Activated CD4-positive, alpha-beta T cell treated with anti-CD3 and anti-CD28 coated beads, Interleukin-2, amount 10 ng/mL, durations not matched to agents 24 days and 14 days (primary cell): ENCODE measurements around the gene PHF14. TPM values are rescaled to one million over a fixed set of nuclear protein-coding genes. Genes with fewer than 3 reads are reported as not detected.
A peak's percentile ranks its signal among the peaks of the same experiment; 100 is the strongest.

Source experiments
- DNase-seq: peaks from one replicate; pipeline ENCODE4 v3.0.0; 2022
- H3K27ac Mint-ChIP-seq: one replicate; pipeline ENCODE4 v1.8.0; 2022; ENCODE audit warnings: mild to moderate bottlenecking, mixed read lengths
- H3K27me3 Mint-ChIP-seq: one replicate; pipeline ENCODE4 v1.8.0; 2022; ENCODE audit warnings: mixed read lengths
- H3K36me3 Mint-ChIP-seq: one replicate; pipeline ENCODE4 v1.8.0; 2022; ENCODE audit warnings: low read depth, mild to moderate bottlenecking, mixed read lengths
- H3K4me1 Mint-ChIP-seq: one replicate; pipeline ENCODE4 v1.8.0; 2021; ENCODE audit warnings: mixed read lengths
- H3K4me3 Mint-ChIP-seq: one replicate; pipeline ENCODE4 v1.8.0; 2022; ENCODE audit warnings: mild to moderate bottlenecking, moderate library complexity, mixed read lengths
- H3K9me3 Mint-ChIP-seq: one replicate; pipeline ENCODE4 v1.8.0; 2021; ENCODE audit warnings: mixed read lengths
- intact Hi-C: fragments of 100-400 bp; cut with micrococcal nuclease; formaldehyde crosslinking; loops from one replicate; pipeline ENCODE4 v1.15.1; 2023
- total RNA-seq: library from RNA; stranded (reverse); gene quantifications from 2 replicates; pipeline ENCODE4 v1.2.3, GENCODE V29; 2022

PHF14 gene
- total RNA-seq, 1 donor from 2014 or later = 42.7 TPM

DNA sequence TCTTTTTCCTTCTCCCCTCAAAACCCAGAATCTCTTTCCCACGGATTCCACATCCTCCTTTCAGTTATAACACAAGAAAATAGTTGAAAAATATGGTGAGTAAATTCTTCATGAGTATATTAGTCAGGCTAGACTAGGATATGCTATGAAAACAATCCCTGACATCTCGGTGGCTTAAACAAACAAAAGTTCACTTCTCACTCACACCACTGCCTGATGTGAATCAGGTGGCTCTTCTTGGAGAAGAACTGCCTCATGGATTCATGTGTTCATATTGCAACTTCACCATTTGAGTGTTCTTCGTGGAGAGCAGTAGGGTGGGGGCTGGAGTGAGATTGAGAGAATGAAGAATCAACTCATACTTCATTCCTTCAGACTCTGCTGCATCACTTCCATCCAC, 204.1 kb downstream of the PHF14 start:
- no peak overlapping the region for H3K27ac Mint-ChIP-seq
- intact Hi-C loops = loop anchor here (5.0 kb wide), 1 partner anchor 45 kb away; no protein-coding TSS in a partner anchor
- peaks cover 2% of the 10 kb centered on the region for H3K27me3 Mint-ChIP-seq
- H3K4me3 Mint-ChIP-seq = no peak overlapping the region
- H3K9me3 Mint-ChIP-seq = no peaks in the 10 kb centered on the region
- no peaks in the 10 kb centered on the region for H3K36me3 Mint-ChIP-seq
- no peak for DNase-seq
- no peaks in the 10 kb centered on the region for H3K4me1 Mint-ChIP-seq

GRCh38 chr7:11181590-11181989, 207.9 kb downstream of the PHF14 start:
- Mint-ChIP-seq H3K27ac (no peak overlapping the region), H3K9me3 (no peaks in the 10 kb centered on the region), H3K36me3 (no peaks in the 10 kb centered on the region), H3K4me3 (no peak overlapping the region), H3K27me3 (peaks cover 2% of the 10 kb centered on the region), H3K4me1 (no peaks in the 10 kb centered on the region)
- no peak for DNase-seq
- intact Hi-C loops = no loop called here

DNA sequence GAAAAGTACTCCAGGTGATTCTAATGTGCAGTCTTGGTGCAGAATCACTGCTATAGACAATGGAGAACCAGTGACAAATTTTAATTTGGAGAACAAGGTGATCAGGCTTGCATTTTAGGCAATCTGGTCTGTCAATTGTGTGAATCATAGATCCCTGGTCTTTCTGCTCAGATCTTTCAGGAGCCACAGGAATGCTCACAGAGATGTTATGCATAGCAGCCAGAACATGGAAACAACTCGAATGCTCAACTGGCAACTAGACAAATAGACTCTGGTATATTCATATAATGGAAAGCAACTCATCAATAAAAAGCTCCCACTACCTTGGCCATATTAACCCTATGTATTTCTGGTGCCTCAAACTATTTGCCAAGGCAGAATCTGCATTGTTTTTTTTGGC, 209.1 kb downstream of the PHF14 start:
- DNase-seq = no peak
- Mint-ChIP-seq H3K4me1 (no peaks in the 10 kb centered on the region), H3K27me3 (peaks cover under 1% of the 10 kb centered on the region), H3K27ac (no peak overlapping the region), H3K9me3 (no peaks in the 10 kb centered on the region), H3K36me3 (no peaks in the 10 kb centered on the region), H3K4me3 (no peak overlapping the region)
- intact Hi-C loops = no loop called here

DNA sequence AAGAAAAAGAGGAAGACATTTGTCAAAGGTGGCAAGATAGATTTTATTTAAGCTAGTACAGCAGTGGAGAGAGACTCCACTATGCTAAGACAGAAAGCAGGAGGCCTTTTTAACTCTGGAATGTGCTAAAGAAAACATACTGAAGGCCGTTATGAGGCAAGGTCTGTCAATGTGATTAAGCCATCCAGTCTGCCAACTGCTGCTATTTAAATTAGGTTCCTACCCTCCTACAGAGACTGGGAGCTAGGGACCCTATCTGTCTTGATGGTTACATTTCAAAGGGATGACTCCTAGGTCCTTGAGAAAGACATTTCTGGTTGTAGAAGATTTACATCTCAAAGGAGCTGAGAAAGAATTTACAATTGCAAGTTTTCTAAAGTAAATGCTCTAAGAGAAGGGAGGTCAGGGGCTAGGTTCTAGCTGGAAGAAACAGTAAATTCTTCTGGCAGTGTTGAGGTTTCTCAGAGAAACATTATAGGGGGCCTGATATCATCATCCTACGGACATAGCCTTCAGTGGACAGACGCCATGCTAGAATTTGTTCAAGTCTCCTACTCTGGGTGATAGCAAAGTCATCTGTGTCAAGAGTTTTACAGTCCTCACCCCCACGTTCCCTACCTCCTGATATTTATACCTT, 211.6 kb downstream of the PHF14 start:
- H3K9me3 Mint-ChIP-seq = no peaks in the 10 kb centered on the region
- intact Hi-C loops = no loop called here
- no peaks in the 10 kb centered on the region for H3K27me3 Mint-ChIP-seq
- no peak overlapping the region for H3K27ac Mint-ChIP-seq
- H3K36me3 Mint-ChIP-seq = no peaks in the 10 kb centered on the region
- H3K4me1 Mint-ChIP-seq = peaks cover 2% of the 10 kb centered on the region
- no peak overlapping the region for H3K4me3 Mint-ChIP-seq
- no peak for DNase-seq

- peaks cover 2% of the 10 kb centered on the region for H3K27me3 Mint-ChIP-seq
- peaks cover 15% of the 10 kb centered on the region for H3K4me1 Mint-ChIP-seq
These were observed 215.0 kb downstream of the PHF14 start for GRCh38 chr7:11188529-11189310.

DNA sequence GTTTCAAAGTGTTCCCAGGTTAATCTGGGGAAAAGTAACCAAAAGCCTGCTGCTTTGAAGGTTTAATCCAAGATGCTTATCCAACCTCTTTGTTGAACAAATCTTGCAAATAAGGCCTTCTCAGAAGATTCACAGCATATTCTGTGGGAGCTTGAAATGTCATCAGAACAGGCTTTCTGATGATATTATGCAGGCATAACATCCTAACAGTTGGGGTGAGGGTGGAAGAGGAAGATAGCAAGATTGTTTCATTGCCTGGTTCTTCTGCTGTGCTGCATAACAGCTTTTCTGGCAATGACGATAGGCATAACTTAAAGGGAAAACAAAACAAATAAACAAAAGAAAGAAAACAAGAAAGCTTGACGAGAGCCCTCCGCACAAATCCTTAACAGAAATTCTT, 217.4 kb downstream of the PHF14 start:
- H3K9me3 Mint-ChIP-seq = no peaks in the 10 kb centered on the region
- no peak for DNase-seq
- no peak overlapping the region for H3K27ac Mint-ChIP-seq
- H3K4me3 Mint-ChIP-seq = no peak overlapping the region
- H3K27me3 Mint-ChIP-seq = peaks cover 2% of the 10 kb centered on the region
- H3K4me1 Mint-ChIP-seq = peaks cover 15% of the 10 kb centered on the region
- intact Hi-C loops = loop anchor here (5.0 kb wide), 1 partner anchor 69 kb away; no protein-coding TSS in a partner anchor
- no peaks in the 10 kb centered on the region for H3K36me3 Mint-ChIP-seq

More at GRCh38 chr7:11188529-11189310, 215.0 kb downstream of the PHF14 start:
- no peak overlapping the region for H3K4me3 Mint-ChIP-seq
- no peaks in the 10 kb centered on the region for H3K36me3 Mint-ChIP-seq
- intact Hi-C loops = no loop called here
- DNase-seq = no peak
- no peaks in the 10 kb centered on the region for H3K9me3 Mint-ChIP-seq
- H3K27ac Mint-ChIP-seq = no peak overlapping the region

GRCh38 chr7:11191574-11192220, 218.0 kb downstream of the PHF14 start:
- intact Hi-C loops = loop anchor here (5.0 kb wide), 1 partner anchor 69 kb away; no protein-coding TSS in a partner anchor
- no peak overlapping the region for H3K4me3 Mint-ChIP-seq
- DNase-seq = no peak

DNA sequence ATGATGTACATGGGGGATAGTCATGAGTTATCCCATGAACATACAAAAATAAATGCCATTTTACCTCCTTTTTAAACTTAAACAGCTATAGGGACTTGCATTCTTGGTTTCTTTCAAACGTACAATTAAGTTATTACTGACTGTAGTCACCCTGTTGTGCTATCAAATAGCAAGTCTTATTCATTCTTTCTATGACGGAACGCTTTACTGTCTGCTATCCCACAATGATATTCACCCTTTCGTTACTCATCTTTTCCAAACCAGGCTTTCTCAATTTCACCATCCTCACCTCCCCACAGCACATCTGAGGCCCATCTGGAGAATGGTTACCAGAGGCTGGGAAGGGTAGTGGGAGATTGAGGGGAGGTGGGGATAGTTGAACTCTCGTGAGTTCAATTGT, 218.8 kb downstream of the PHF14 start:
- no peaks in the 10 kb centered on the region for H3K36me3 Mint-ChIP-seq
- H3K4me3 Mint-ChIP-seq = peak overlapping the region; percentile 63
- peaks cover 2% of the 10 kb centered on the region for H3K27me3 Mint-ChIP-seq
- DNase-seq = no peak
- no peaks in the 10 kb centered on the region for H3K9me3 Mint-ChIP-seq
- H3K4me1 Mint-ChIP-seq = peaks cover 15% of the 10 kb centered on the region
- peak overlapping the region; percentile 70 for H3K27ac Mint-ChIP-seq
- intact Hi-C loops = loop anchor here (5.0 kb wide), 1 partner anchor 70 kb away; no protein-coding TSS in a partner anchor

More at GRCh38 chr7:11191574-11192220, 218.0 kb downstream of the PHF14 start:
- peaks cover 15% of the 10 kb centered on the region for H3K4me1 Mint-ChIP-seq
- H3K9me3 Mint-ChIP-seq = no peaks in the 10 kb centered on the region
- no peaks in the 10 kb centered on the region for H3K36me3 Mint-ChIP-seq
- H3K27me3 Mint-ChIP-seq = peaks cover 2% of the 10 kb centered on the region
- H3K27ac Mint-ChIP-seq = peak overlapping the region; percentile 70

GRCh38 chr7:11193131-11193867, 219.6 kb downstream of the PHF14 start:
- no peaks in the 10 kb centered on the region for H3K36me3 Mint-ChIP-seq
- DNase-seq = no peak
- H3K27ac Mint-ChIP-seq = peak overlapping the region; percentile 70
- H3K9me3 Mint-ChIP-seq = no peaks in the 10 kb centered on the region
- peak overlapping the region; percentile 63 for H3K4me3 Mint-ChIP-seq
- H3K4me1 Mint-ChIP-seq = peaks cover 15% of the 10 kb centered on the region
- H3K27me3 Mint-ChIP-seq = peaks cover 2% of the 10 kb centered on the region
- intact Hi-C loops = loop anchor here (5.0 kb wide), 1 partner anchor 71 kb away; no protein-coding TSS in a partner anchor

- DNase-seq = no peak
- Mint-ChIP-seq H3K36me3 (no peaks in the 10 kb centered on the region), H3K27ac (peak overlapping the region; percentile 70), H3K9me3 (no peaks in the 10 kb centered on the region), H3K4me1 (peaks cover 13% of the 10 kb centered on the region), H3K27me3 (peaks cover 2% of the 10 kb centered on the region), H3K4me3 (peak overlapping the region; percentile 63)
- intact Hi-C loops = loop anchor here (5.0 kb wide), 1 partner anchor 72 kb away; no protein-coding TSS in a partner anchor
These were observed 220.2 kb downstream of the PHF14 start for GRCh38 chr7:11193888-11194287.

- Mint-ChIP-seq H3K4me3 (no peak overlapping the region), H3K9me3 (no peaks in the 10 kb centered on the region)
- intact Hi-C loops = loop anchor here (5.0 kb wide), 1 partner anchor 72 kb away; no protein-coding TSS in a partner anchor
These were observed 220.8 kb downstream of the PHF14 start for GRCh38 chr7:11194492-11194891.

DNA sequence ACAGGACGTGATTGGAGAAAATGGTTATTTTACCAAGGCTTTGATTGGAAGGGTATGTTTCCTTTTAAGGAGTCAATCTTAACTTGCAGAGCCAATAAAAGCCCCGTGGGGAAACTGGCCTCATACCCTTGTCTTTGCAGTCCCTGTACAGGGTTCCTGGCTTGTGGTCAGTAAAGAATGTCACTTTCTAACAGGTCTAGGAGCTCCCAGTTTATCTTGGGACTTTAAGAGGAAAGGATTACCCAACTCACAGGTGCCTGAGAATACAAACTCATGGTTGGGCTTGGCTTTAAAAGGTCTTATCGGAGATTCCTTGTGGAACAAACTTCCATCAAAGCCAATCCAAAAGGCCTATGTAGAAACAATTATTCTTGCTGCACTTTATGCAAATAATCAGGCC, 221.8 kb downstream of the PHF14 start:
- Mint-ChIP-seq H3K27ac (no peak overlapping the region), H3K9me3 (no peaks in the 10 kb centered on the region), H3K4me1 (peaks cover 13% of the 10 kb centered on the region), H3K27me3 (peaks cover 2% of the 10 kb centered on the region), H3K4me3 (no peak overlapping the region), H3K36me3 (no peaks in the 10 kb centered on the region)
- intact Hi-C loops = no loop called here
- no peak for DNase-seq

More at GRCh38 chr7:11194492-11194891, 220.8 kb downstream of the PHF14 start:
- DNase-seq = no peak
- Mint-ChIP-seq H3K4me1 (peaks cover 13% of the 10 kb centered on the region), H3K27me3 (peaks cover 2% of the 10 kb centered on the region), H3K27ac (no peak overlapping the region), H3K36me3 (no peaks in the 10 kb centered on the region)

DNA sequence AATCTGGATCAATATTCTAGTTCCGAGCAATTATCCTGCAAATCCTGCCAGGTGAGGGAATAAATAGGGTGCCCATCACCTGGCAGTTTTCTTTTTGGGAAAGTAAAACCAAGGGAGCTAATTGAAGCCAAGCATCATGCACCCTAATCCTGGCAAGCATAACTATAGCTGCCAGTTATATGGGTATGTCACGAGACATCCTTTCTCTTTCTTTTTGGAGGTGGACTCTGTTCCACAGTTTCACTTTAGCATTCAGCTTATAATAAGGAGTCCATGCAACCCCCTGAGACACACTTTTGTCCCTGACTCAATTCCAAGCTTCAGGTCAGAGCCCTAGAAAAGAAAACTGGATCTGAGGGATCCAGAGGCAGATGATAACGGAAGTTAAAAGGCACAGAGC, 222.5 kb downstream of the PHF14 start:
- intact Hi-C loops = no loop called here
- DNase-seq = no peak
- no peaks in the 10 kb centered on the region for H3K9me3 Mint-ChIP-seq
- H3K27ac Mint-ChIP-seq = no peak overlapping the region
- peaks cover 2% of the 10 kb centered on the region for H3K27me3 Mint-ChIP-seq
- no peak overlapping the region for H3K4me3 Mint-ChIP-seq
- H3K36me3 Mint-ChIP-seq = no peaks in the 10 kb centered on the region
- H3K4me1 Mint-ChIP-seq = peaks cover 12% of the 10 kb centered on the region
